Fibroblast of skin of left biceps (primary cell): Measurements from ENCODE around the gene RNF115.
A peak's percentile ranks its signal among the peaks of the same experiment; 100 is the strongest.
"Not testable (repeated sequence)": the region's sequence is repeated elsewhere in the genome, so short reads cannot be mapped to it uniquely, and the experiment has no call there.

Experiments
- DNase-seq, 2 experiments: peaks; one replicate each; pipeline ENCODE4 v3.0.0-alpha.2; 2013; ENCODE audit warnings: low read depth in 2 of 2

The RNF115 gene

GRCh38 chr1:145827966-145828365 is 4.1 kb upstream of the RNF115 start:
- no peak for DNase-seq

GRCh38 chr1:145826030-145826429 is 2.1 kb upstream of the RNF115 start:
- DNase-seq, result no peak

- DNase-seq, result no peak
Measured at GRCh38 chr1:145824499-145824842, 576 bp upstream of the RNF115 start.

GRCh38 chr1:145822779-145823331 is 1.0 kb downstream of the RNF115 start:
- DNase-seq, result not testable (repeated sequence)

- DNase-seq, result peak; percentile 49 to 54
Measured at GRCh38 chr1:145818095-145818494, 5.8 kb downstream of the RNF115 start.

GRCh38 chr1:145812977-145813810 is 10.7 kb downstream of the RNF115 start:
- not testable (repeated sequence) for DNase-seq

GRCh38 chr1:145806844-145807243 is 17.1 kb downstream of the RNF115 start:
- DNase-seq, result no peak

GRCh38 chr1:145806408-145806807 is 17.5 kb downstream of the RNF115 start:
- no peak for DNase-seq

- DNase-seq, result no peak
Measured at GRCh38 chr1:145805057-145805456, 18.8 kb downstream of the RNF115 start.

GRCh38 chr1:145804235-145805045 is 19.5 kb downstream of the RNF115 start:
- no peak for DNase-seq

GRCh38 chr1:145799806-145800205 is 24.1 kb downstream of the RNF115 start:
- DNase-seq, result no peak

- DNase-seq, result no peak
Measured at GRCh38 chr1:145796753-145797152, 27.1 kb downstream of the RNF115 start.

- DNase-seq, result no peak
Measured at GRCh38 chr1:145795257-145795881, 28.5 kb downstream of the RNF115 start.

- DNase-seq, result no peak
Measured at GRCh38 chr1:145792484-145792883, 31.4 kb downstream of the RNF115 start.

GRCh38 chr1:145791860-145792259 is 32.0 kb downstream of the RNF115 start:
- DNase-seq, result not testable (repeated sequence)

GRCh38 chr1:145788580-145788979 is 35.3 kb downstream of the RNF115 start:
- no peak for DNase-seq

- no peak for DNase-seq
Measured at GRCh38 chr1:145786271-145786670, 37.6 kb downstream of the RNF115 start.

GRCh38 chr1:145785547-145785946 is 38.3 kb downstream of the RNF115 start:
- DNase-seq, result no peak

GRCh38 chr1:145784409-145784808 is 39.5 kb downstream of the RNF115 start:
- DNase-seq, result no peak

GRCh38 chr1:145782272-145783099 is 41.4 kb downstream of the RNF115 start:
- DNase-seq, result peak; percentile 78 to 79

- peak in 1 of 2 experiments; percentile 12 for DNase-seq
Measured at GRCh38 chr1:145778146-145778540, 45.8 kb downstream of the RNF115 start.
